Testis (tissue), 5 donors: ENCODE results near the gene LMTK3. TPM values are rescaled to one million over a fixed set of nuclear protein-coding genes. Genes with fewer than 3 reads are reported as not detected.
A peak's percentile ranks its signal among the peaks of the same experiment; 100 is the strongest.

Experiments used
- DNase-seq: peaks from one replicate; pipeline ENCODE4 v3.0.0-alpha.2; 2019
- H3K27ac ChIP-seq, 2 donors: fragments of 200-600 bp; sonication (generic); one replicate each; pipeline ENCODE4 v1.5.1; 2019
- H3K27me3 ChIP-seq: fragments of 200-600 bp; sonication (generic); one replicate; pipeline ENCODE4 v1.5.1; 2019
- H3K36me3 ChIP-seq: fragments of 200-600 bp; sonication (generic); one replicate; pipeline ENCODE4 v1.5.1; 2017; ENCODE audit warnings: low read depth; ENCODE audit errors: missing control alignments
- H3K4me1 ChIP-seq: fragments of 200-600 bp; sonication (generic); one replicate; pipeline ENCODE4 v1.5.1; 2019
- H3K4me3 ChIP-seq, 2 donors: fragments of 200-600 bp; sonication (generic); one replicate each; pipeline ENCODE4 v1.5.1; 2017 to 2019
- H3K9me3 ChIP-seq: fragments of 200-600 bp; sonication (generic); one replicate; pipeline ENCODE4 v1.5.1; 2017
- POLR2A ChIP-seq: fragments of 450-650 bp; IDR thresholded peaks from one replicate; pipeline ENCODE4 v1.6.1; 2017; ENCODE audit warnings: antibody characterized with exemption, mild to moderate bottlenecking, moderate library complexity
- WGBS, 2 donors: methylation state at CpG; one replicate each; pipeline ENCODE4 v1.1.5; 2018; 5-methylcytosine and 5-hydroxymethylcytosine counted together
- intact Hi-C: fragments of 100-400 bp; cut with DNase I; formaldehyde crosslinking; loops from one replicate; pipeline ENCODE4 v1.15.1; 2023; ENCODE audit warnings: low total_unique reads
- long read RNA-seq, 2 donors: transcript quantifications; one replicate each; lab custom pipeline, GENCODE V29; 2026
- polyA plus RNA-seq: library from polyadenylated mRNA; stranded (reverse); fragments of 350-450 nt; fragmentation: Illumina TruSeq; extraction: RNeasy Lipid Tissue Mini Kit (QIAGEN cat#74804); gene quantifications from one replicate; pipeline ENCODE4 v1.2.3, GENCODE V29; 2014; ENCODE audit warnings: low read depth, low replicate concordance; ENCODE audit not compliant: insufficient read depth
- total RNA-seq, 2 donors: library from RNA; depleted of rRNA; stranded (reverse); fragments of >200 nt; gene quantifications; one replicate each; pipeline ENCODE4 v1.2.3, GENCODE V29; 2016
- TF ChIP-seq, protein P1 (sequence below), 3 experiments: fragments of 450-650 bp in 2 of 3; fragments of 200-600 bp in 1 of 3; sonication (generic) in 1 of 3; IDR thresholded peaks; one replicate each; pipeline ENCODE4 v1.5.1; 2016 to 2019; ENCODE audit warnings: antibody characterized with exemption in 3 of 3, mild to moderate bottlenecking in 2 of 3, moderate library complexity in 1 of 3

LMTK3 gene, protein sequence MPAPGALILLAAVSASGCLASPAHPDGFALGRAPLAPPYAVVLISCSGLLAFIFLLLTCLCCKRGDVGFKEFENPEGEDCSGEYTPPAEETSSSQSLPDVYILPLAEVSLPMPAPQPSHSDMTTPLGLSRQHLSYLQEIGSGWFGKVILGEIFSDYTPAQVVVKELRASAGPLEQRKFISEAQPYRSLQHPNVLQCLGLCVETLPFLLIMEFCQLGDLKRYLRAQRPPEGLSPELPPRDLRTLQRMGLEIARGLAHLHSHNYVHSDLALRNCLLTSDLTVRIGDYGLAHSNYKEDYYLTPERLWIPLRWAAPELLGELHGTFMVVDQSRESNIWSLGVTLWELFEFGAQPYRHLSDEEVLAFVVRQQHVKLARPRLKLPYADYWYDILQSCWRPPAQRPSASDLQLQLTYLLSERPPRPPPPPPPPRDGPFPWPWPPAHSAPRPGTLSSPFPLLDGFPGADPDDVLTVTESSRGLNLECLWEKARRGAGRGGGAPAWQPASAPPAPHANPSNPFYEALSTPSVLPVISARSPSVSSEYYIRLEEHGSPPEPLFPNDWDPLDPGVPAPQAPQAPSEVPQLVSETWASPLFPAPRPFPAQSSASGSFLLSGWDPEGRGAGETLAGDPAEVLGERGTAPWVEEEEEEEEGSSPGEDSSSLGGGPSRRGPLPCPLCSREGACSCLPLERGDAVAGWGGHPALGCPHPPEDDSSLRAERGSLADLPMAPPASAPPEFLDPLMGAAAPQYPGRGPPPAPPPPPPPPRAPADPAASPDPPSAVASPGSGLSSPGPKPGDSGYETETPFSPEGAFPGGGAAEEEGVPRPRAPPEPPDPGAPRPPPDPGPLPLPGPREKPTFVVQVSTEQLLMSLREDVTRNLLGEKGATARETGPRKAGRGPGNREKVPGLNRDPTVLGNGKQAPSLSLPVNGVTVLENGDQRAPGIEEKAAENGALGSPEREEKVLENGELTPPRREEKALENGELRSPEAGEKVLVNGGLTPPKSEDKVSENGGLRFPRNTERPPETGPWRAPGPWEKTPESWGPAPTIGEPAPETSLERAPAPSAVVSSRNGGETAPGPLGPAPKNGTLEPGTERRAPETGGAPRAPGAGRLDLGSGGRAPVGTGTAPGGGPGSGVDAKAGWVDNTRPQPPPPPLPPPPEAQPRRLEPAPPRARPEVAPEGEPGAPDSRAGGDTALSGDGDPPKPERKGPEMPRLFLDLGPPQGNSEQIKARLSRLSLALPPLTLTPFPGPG (N-terminal part only)
- total RNA-seq (1 to 10 TPM in 1 of 2 donors, under 1 TPM in 1; 0.62 to 1.7 TPM), polyA plus RNA-seq (0.96 TPM)
- long read RNA-seq, donor 1, result 0 reads
- long read RNA-seq, donor 2, result 0 reads

DNA sequence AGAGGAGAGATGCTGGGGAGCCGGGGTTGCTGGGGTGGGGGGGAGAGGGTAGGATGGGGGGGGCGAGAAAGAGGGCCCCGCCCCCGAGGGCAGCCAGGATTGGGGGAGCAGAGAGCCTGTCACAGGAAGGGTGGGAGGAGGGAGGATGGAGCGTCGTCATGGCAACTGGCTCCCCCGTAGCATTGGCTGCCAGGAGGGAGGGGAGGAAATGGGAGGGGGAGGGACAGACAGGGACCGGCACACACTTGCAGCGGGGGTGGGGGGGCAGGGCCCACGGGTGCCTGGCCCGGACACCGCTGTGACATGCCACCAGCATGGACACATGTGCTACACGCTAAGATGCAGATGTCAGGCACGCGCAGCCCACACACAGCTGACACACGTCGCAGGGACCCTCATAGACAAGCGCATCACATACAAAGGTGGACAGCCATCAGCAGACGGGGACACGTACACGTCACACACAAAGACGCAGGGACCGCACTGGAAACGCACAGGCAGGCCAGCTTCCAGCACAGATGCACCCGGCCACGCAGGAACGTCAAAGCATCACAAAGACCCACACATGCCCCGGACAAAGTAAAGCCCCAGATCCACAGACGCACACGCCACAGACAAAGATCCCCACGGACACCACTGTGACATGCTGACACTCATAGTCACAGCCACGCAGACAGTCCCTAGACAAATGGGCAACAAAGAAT, at the start of gene LMTK3:
Gene LMTK3, minus strand, starts transcription at position 36 of the 704 bp plus-strand sequence. CDS start 259 bp downstream, outside the sequence.
- no peaks in the 10 kb centered on the region for H3K27me3 ChIP-seq
- H3K4me3 ChIP-seq, result peak within 1 kb of the TSS in 1 of 2 donors; percentile 26
- 6% methylated on average over 25 to 29 of the region's 32 CpGs for WGBS, 2 donors
- H3K27ac ChIP-seq, result no peak within 1 kb of the TSS
- peak; percentile 58 for DNase-seq
- H3K9me3 ChIP-seq, result no peaks in the 10 kb centered on the region
- peaks cover 8% of the 10 kb centered on the region for H3K4me1 ChIP-seq
- TF ChIP-seq POLR2A, result no peak
- TF ChIP-seq, protein P1, sequence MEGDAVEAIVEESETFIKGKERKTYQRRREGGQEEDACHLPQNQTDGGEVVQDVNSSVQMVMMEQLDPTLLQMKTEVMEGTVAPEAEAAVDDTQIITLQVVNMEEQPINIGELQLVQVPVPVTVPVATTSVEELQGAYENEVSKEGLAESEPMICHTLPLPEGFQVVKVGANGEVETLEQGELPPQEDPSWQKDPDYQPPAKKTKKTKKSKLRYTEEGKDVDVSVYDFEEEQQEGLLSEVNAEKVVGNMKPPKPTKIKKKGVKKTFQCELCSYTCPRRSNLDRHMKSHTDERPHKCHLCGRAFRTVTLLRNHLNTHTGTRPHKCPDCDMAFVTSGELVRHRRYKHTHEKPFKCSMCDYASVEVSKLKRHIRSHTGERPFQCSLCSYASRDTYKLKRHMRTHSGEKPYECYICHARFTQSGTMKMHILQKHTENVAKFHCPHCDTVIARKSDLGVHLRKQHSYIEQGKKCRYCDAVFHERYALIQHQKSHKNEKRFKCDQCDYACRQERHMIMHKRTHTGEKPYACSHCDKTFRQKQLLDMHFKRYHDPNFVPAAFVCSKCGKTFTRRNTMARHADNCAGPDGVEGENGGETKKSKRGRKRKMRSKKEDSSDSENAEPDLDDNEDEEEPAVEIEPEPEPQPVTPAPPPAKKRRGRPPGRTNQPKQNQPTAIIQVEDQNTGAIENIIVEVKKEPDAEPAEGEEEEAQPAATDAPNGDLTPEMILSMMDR (IDR thresholded peaks at IDR 0.05), result no peak
- H3K36me3 ChIP-seq, result no peaks in the 10 kb centered on the region
- intact Hi-C loops, result no loop called here

DNA sequence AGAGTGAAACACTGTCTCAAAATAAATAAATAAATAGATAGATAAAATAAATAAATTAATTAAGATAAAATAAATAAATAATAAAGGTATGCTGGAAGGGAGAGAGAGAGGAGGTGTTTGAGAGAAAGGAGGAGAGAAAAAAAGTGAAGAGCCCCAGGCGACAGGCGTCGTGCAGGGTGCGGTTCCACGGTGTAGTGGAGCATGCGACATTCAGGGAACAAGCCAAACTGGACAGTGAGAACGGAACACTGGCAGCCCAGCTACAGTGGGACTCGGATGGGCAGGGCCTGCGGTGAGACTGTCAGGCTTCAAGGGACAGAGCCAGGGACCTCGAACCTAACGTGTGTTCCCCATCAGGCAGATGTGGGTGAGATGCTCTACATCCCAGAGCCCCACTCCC, 49.8 kb upstream of the LMTK3 start:
- Histone ChIP-seq H3K4me3 (no peak overlapping the region), H3K27ac (no peak overlapping the region), H3K4me1 (no peaks in the 10 kb centered on the region), H3K36me3 (no peaks in the 10 kb centered on the region), H3K9me3 (no peaks in the 10 kb centered on the region), H3K27me3 (no peaks in the 10 kb centered on the region)
- TF ChIP-seq, protein P1 (IDR thresholded peaks at IDR 0.05), result no peak
- no peak for TF ChIP-seq POLR2A
- 91 to 92% methylated on average over 11 of the region's 11 CpGs for WGBS, 2 donors
- intact Hi-C loops, result no loop called here
- no peak for DNase-seq

DNA sequence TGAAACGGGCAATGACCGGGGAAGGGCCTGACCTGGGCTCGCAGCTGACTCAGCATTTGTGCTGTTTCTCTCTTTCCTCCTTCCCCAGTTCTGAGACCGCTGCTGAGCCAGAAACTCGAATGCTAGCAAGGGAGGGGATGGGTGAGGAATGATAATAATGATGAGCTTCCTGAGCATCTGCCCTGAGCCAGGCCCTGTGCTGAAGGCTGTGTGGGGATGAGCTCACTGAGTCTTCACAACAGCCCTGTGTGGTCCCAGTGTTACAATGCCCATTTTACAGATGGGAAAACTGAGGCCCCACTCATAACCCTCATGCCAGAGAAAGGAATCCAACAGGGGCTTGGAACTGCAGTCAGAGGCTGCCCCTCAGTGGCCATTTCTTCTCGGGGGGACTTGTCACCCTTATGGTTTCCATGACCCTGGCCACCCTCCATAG, 48.5 kb upstream of the LMTK3 start:
- 84 to 89% methylated on average over 6 of the region's 6 CpGs for WGBS, 2 donors
- Histone ChIP-seq H3K27me3 (no peaks in the 10 kb centered on the region), H3K4me3 (no peak overlapping the region), H3K36me3 (no peaks in the 10 kb centered on the region), H3K9me3 (no peaks in the 10 kb centered on the region), H3K4me1 (no peaks in the 10 kb centered on the region), H3K27ac (no peak overlapping the region)
- intact Hi-C loops, result no loop called here
- TF ChIP-seq, protein P1 (IDR thresholded peaks at IDR 0.05), result no peak
- TF ChIP-seq POLR2A, result no peak
- no peak for DNase-seq

DNA sequence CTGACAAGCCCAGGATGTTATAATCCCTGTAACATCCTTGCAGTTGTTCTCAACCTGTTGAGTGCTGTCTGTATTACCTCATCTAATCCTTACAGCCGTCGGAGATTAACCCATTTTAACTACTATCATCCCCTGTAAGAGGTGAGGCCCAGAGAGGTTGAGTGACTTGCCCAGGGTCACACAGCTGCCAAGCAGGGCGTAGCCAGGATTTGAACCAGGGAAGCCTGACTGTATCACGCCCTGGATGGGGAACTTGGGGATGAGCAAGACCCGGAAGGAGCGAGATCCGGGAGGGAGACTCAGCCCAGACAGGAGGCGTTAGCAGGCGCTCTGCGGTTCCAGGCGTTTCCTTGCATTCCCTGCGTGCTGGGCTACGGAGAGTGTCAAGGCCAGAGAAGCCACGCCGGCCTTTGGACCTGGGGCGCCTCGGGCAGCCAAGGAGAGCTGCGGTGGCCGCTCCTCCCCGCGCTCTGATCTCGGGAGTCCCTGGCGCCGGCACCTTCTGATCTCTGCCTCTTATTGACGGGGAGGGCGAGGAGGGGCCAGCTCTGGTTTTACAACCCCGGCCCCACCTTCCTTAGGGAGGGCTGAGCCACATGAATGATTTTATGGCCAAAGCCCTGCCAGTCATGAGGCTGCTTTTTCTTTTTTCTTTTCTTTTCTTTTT, 46.5 kb upstream of the LMTK3 start:
- peak; percentile 34 for DNase-seq
- H3K4me3 ChIP-seq, result no peak overlapping the region

More for the DNA sequence above, 46.5 kb upstream of the LMTK3 start:
- TF ChIP-seq POLR2A, result no peak
- TF ChIP-seq, protein P1 (IDR thresholded peaks at IDR 0.05), result no peak
- H3K36me3 ChIP-seq, result no peaks in the 10 kb centered on the region
- no peak overlapping the region for H3K27ac ChIP-seq
- H3K4me1 ChIP-seq, result peaks cover 4% of the 10 kb centered on the region
- H3K9me3 ChIP-seq, result no peaks in the 10 kb centered on the region
- intact Hi-C loops, result no loop called here
- WGBS, 2 donors, result 19 to 27% methylated on average over 24 to 27 of the region's 27 CpGs
- H3K27me3 ChIP-seq, result no peaks in the 10 kb centered on the region
